ENCODE measurements around the gene TSPAN19.

Gene TSPAN19

GRCh38 chr12:85041395-85041794 is 5.3 kb upstream of the TSPAN19 start:
- no peak for DNase-seq (ENCODE audit: low read depth in 1 of 2, low spot score in 1 of 2)
- Histone ChIP-seq H3K27ac (replicated peaks) (no peak overlapping the region), H3K4me3 (replicated peaks; ENCODE audit: insufficient read depth, low read length) (no peak overlapping the region), H3K27me3 (ENCODE audit: insufficient read depth, poor library complexity, severe bottlenecking) (no peaks in the 10 kb centered on the region)
- TF ChIP-seq GABPA (IDR thresholded peaks at IDR 0.05; ENCODE audit: low read depth) (no peak), CTCF (IDR thresholded peaks at IDR 0.05; ENCODE audit: insufficient read depth, low read length) (no peak), POLR2AphosphoS5 (IDR thresholded peaks at IDR 0.05; ENCODE audit: low read depth) (no peak), REST (IDR thresholded peaks at IDR 0.05; ENCODE audit: insufficient replicate concordance, low read depth) (no peak), SPI1 (IDR thresholded peaks at IDR 0.05; ENCODE audit: borderline replicate concordance, low read depth) (no peak)

DNA sequence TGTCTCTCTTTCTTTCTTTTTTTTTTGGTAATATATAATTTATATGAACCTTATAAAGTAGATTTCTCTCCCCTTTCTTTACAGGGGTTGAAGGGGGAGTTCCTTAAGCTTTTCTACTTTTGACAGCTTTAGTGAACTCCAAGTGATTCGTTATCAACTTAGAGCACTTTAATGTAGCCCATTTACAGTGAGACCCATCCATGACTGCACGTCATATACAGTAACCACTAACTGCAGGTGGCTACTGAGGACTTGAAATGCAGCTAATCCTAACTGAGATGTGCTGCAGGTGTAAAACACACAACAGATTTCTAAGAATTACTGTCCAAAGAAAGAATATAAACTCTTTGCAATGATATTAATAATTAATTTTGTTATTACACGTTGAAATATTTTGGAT is 656 bp upstream of the TSPAN19 start:
- TF ChIP-seq GABPA (IDR thresholded peaks at IDR 0.05; ENCODE audit: low read depth) (no peak), CTCF (IDR thresholded peaks at IDR 0.05; ENCODE audit: insufficient read depth, low read length) (no peak), REST (IDR thresholded peaks at IDR 0.05; ENCODE audit: insufficient replicate concordance, low read depth) (no peak), POLR2AphosphoS5 (IDR thresholded peaks at IDR 0.05; ENCODE audit: low read depth) (no peak), SPI1 (IDR thresholded peaks at IDR 0.05; ENCODE audit: borderline replicate concordance, low read depth) (no peak)
- Histone ChIP-seq H3K27me3 (ENCODE audit: insufficient read depth, poor library complexity, severe bottlenecking) (no peaks in the 10 kb centered on the region), H3K4me3 (replicated peaks; ENCODE audit: insufficient read depth, low read length) (no peak overlapping the region), H3K27ac (replicated peaks) (no peak overlapping the region)
- DNase-seq (ENCODE audit: low read depth in 1 of 2, low spot score in 1 of 2), result no peak

DNA sequence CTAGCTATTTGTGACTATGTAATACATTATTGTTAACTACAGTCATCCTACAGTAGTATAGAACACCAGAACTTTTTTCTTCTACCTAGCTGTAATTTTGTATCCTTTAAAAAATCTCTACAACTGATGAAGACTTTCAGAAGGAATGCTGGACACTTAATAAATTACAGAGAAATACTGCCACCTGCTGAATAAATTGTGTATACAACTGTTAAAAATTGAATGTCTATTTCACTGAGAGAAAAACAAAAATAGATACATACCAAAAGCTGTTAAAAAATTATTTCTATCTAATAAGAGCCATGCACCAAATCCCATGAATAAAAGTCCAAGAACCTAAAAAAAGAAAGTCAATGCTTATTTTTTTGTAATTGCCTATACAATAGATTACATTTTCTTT is 6.6 kb downstream of the TSPAN19 start:
- no peak for TF ChIP-seq SPI1 (IDR thresholded peaks at IDR 0.05; ENCODE audit: borderline replicate concordance, low read depth)
- peak; percentile 18 for TF ChIP-seq CTCF (IDR thresholded peaks at IDR 0.05; ENCODE audit: insufficient read depth, low read length)
- Histone ChIP-seq H3K27me3 (ENCODE audit: insufficient read depth, poor library complexity, severe bottlenecking) (no peaks in the 10 kb centered on the region), H3K27ac (replicated peaks) (no peak overlapping the region), H3K4me3 (replicated peaks; ENCODE audit: insufficient read depth, low read length) (no peak overlapping the region)
- DNase-seq (ENCODE audit: low read depth in 1 of 2, low spot score in 1 of 2), result no peak

GRCh38 chr12:85018098-85018497 is 18.0 kb downstream of the TSPAN19 start:
- no peak overlapping the region for H3K4me3 ChIP-seq (replicated peaks; ENCODE audit: insufficient read depth, low read length)
- H3K27me3 ChIP-seq (ENCODE audit: insufficient read depth, poor library complexity, severe bottlenecking), result no peaks in the 10 kb centered on the region
- DNase-seq (ENCODE audit: low read depth in 1 of 2, low spot score in 1 of 2), result no peak
- TF ChIP-seq POLR2AphosphoS5 (IDR thresholded peaks at IDR 0.05; ENCODE audit: low read depth) (no peak), CTCF (IDR thresholded peaks at IDR 0.05; ENCODE audit: insufficient read depth, low read length) (no peak), GABPA (IDR thresholded peaks at IDR 0.05; ENCODE audit: low read depth) (no peak), SPI1 (IDR thresholded peaks at IDR 0.05; ENCODE audit: borderline replicate concordance, low read depth) (no peak), REST (IDR thresholded peaks at IDR 0.05; ENCODE audit: insufficient replicate concordance, low read depth) (no peak)
- H3K27ac ChIP-seq (replicated peaks), result no peak overlapping the region

All from HL-60 (cell line).